GM21619 (cell line): ENCODE results near the gene CD207.
"Not testable (repeated sequence)": the region's sequence is repeated elsewhere in the genome, so short reads cannot be mapped to it uniquely, and the experiment has no call there.

Experiments
- ATAC-seq: cut with Tn5 transposase; IDR thresholded peaks from one replicate; pipeline ENCODE4 v1.9.1; 2021; ENCODE audit not compliant: unreplicated experiment

The CD207 gene

DNA sequence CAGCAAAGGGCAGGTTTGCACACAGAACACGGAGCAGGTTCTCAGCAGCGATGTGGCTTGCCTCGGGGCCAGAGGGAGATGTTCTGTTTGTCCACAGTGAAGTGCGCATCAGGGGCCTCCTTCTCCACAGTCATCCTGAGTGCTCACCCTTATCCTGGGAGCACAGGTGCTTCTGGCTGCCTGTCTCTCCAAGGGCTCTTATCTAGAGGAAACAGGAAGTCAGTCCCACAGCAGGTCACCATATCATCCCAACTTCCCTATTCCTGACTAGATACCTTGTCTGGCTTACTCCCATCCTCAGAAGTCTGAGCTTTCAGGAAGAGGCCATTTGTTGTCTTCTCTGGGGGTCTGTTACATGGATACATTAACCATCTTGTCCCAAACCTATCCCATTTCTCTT is at the start of gene CD207:
Gene CD207, minus strand, starts transcription at position 174 of the 400 bp plus-strand sequence. Its CDS starts 40 bp downstream, at position 134.
- no peak for ATAC-seq

DNA sequence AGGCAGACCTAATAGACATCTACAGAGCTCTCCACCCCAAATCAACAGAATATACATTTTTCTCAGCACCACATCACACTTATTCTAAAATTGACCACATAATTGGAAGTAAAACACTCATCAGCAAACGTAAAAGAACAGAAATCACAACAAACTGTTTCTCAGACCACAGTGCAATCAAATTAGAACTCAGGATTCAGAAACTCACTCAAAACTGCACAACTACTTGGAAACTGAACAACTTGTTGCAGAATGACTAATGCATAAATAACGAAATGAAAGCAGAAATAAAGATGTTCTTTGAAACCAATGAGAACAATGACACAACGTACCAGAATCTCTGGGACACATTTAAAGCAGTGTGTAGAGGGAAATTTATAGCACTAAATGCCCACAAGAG is 42.9 kb upstream of the CD207 start:
- not testable (repeated sequence) for ATAC-seq

DNA sequence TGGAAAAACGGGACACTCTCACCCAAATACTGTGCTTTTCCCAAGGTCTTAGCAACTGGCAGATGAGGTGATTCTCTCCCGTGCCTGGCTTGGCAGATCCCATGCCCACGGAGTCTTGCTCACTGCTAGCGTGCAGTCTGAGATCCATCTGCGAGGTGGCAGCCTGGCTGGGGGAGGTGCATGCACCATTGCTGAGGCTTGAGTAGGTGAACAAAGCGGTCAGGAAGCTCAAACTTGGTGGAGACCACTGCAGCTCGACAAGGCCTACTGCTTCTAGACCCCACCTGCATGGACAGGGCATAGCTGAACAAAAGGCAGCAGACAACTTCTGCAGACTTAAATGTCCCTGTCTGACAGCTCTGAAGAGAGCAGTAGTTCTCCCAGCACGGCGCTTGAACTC is 40.5 kb upstream of the CD207 start:
- not testable (repeated sequence) for ATAC-seq

DNA sequence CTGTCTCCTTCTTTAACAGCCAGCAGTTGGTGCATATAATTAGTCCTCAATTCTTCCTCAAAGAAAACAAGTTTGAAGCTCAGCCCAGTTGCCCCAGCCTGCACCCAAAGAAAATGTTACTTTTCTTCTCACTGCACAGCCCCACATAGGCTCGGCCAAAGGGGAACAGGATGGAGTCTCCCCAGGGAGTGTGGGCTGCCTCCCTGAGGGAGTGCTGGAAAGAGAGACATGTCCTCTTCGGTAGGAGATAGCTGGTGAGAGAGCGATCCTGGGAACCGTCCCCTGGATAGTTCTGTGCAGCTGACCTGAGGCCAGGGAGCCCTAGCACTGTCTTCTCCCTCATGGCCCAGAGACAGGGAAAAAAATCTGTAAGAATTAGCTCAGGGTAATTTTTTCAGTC is 37.9 kb upstream of the CD207 start:
- no peak for ATAC-seq

DNA sequence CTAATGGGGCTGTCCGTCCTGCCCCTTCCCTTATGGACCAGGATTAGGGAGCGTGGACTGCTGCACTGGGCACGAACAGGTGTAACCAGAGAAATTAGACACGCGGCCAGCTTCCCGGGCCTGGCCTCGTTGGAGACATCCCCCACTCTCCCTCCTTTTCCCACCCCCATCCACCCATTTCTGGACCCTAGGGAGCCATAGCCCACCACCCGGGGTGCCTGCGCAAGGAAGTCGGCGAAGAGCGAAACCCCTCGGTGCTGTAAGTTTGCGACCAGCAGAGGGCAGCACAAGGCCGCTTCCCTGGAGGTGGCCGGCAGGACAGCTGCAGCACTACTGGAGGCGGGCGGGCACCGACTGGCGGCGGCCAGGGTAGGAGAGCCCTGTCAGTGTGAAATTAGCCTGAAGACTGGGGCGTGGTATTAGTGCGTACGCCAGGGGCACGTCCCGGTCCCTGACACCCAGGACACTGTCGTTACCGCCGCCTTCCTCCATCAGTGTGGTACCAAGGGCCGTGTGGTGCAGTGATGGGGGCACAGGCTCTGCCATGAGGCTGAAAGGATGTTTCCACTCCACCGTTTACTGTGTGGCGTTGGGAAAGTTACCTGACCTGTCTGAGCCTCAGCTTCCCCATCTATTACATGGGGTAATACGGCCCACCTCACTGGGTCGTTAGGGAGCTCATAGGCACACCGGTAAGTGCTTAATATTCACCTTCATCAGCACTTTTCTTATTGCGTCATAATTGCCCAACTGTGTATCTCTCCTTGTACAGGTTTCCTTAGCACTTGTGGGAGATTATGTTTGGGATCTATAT is 36.0 kb upstream of the CD207 start:
- no peak for ATAC-seq

DNA sequence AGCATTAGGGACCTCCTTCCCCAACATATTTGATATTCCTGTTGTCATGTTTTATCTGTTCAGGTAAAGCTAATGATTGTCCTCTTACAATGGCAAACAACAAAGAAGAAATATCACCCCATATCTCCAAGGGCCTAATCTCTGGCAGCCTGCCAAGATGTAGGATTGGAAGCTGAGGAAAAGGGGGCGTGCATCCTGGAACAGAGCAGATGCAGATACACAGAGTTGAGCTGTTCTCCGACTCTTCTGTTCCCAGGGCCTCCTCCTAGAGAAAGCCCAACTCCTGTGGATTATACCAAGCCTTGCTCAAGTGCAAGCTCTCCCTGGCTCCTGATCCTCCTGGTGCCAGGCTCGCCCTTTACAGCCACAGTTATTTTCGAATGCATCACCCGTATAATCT is 35.2 kb upstream of the CD207 start:
- ATAC-seq: no peak

DNA sequence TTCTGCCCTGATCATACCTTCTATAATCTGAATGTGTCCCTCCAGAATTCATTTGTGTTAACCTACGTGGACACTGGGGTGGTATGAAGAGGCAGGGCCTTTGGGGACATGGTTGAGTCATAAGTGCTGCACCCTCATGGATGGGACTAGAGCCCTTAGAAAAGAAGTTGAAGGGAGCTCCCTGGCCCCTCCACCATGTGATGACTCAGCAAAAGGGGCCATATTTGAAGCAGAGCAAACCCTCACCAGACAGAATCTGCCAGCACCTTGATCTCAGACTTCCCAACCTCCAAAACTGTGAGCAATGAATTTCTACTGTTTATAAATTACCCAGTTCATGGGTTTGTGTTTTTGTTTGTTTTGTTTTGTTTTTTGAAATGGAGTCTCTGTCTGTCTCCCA is 33.4 kb upstream of the CD207 start:
- ATAC-seq: no peak

DNA sequence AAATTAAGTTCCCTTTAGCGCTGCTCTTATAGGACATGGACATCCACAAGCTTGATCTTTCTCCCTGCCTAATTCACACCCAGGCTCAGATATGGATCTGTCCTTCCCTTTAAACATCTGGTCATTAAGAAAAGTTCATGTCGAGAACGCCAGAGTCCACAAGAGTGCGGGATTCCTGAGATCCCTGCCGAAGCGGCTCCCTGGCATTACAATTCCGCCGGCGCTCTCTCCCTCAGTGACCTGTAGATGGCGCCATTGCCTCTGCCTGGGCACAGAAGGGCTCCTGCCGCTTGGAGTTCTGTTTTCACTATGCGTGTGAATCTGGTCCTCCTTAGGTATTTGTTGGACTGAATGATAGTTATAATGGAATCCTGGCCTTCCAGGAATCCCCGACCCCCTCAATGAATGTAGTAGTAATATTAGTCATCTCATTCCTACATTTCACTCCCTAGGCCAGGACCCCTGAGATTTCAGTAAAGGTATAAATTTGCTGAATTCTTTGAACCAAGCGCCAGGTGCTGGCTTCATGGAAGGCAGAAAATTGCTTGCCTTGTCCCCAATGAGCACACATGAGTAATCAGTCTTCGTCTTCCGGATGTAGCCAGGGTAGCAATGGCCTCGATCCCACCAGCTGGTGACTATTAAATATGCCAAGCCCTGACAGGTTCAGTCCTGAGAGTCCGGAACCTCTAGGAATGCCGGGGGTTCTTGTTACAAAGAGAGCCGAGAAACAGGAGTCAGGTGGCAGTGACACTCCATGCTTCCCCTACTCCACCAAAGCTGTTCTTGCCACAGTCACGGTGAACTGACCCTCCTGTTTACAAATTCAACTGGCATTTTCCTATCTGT is 26.4 kb upstream of the CD207 start:
- peak; percentile 61 for ATAC-seq

DNA sequence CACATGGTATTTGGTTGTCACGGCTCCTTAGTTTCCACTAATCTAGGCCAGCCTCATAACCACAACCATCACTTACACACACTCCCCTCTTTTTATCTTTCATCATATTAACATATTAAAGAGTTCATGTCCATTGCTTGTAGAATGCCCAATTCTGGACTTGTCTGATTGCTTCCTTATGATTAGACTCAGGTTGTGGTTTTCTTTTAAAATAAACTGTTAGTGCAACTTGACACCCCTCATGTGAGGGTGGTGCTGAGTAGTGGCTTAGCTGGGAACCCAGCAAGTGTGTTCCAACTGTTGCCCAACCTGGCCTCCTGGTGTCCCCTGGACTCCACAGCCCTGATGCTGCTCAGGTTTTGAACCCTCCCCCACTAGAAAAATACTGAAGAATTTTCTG is 20.1 kb upstream of the CD207 start:
- no peak for ATAC-seq

DNA sequence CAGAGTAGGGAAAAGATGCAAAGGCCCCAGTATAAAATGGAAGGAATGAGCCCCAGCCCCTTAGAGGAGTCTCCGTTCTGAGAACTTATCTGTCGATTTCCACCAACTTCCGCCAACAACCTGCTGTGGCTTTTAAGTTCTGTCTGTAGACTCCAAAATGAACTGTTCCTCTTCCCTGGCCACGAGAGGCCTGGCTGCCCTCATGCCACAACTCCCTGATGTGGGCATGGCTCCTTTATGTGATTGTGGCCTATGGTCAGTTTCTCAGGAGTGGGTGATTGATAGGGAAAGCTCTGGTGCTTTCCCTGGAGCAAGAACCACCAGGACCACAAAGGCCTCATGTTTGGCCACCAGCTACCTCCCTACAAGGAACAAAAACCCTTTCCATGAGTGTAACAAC is 18.8 kb upstream of the CD207 start:
- no peak for ATAC-seq

DNA sequence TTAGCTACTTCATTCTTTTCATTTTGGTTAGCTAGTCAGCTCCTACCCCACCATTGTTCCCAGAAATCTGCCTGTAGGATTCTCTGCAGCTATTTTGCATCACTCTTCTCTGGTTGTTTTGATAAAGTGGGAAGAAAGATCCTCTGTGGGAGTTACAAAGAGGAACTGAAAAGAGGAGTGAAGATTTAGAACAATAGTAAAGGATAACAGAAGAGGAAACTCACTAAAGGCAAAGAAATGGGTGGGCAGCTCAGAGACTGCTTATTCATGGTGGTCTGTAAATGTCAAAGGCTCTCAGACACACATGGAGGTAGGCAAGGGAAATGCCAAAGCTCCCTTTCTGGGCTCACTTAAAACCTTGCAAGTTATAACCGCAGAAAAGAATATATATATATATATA is 17.2 kb upstream of the CD207 start:
- ATAC-seq: no peak

DNA sequence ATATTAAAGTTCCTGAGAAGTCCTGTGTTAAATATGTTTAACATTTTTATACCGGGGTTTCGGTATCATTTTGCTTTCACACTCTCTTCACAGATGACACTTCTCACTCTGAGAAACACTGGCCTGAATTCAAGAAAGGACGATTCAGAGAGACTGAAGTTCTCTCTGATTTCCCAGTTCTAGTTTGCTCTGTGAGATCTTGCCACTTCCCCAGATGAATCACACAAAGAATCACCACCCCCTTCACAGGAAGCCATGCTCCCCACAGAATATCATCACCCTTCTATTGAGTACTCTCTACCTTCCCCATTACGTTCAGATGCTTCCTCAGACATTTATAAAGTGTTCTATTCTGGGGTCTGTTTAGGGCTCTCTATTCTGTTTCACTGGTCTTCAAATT is 16.1 kb upstream of the CD207 start:
- peak; percentile 91 for ATAC-seq

DNA sequence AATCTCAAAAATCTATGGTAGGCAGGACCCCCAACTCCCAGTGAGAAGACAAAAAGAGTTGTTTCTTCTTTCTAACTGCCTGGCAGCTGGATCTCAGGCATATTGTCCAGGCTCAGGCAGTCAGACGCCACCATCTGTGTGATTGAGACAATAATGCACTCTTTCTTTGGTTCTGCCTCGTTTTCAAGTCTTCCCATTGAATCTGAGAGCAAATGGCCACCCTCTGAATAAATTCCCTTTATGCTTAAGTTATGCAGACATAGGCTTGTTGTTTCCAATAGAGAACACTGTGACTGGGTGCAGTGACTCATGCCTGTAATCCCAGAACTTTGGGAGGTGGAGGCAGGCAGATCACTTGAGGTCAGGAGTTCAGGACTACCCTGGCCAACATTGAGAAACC is 15.3 kb upstream of the CD207 start:
- ATAC-seq: no peak

DNA sequence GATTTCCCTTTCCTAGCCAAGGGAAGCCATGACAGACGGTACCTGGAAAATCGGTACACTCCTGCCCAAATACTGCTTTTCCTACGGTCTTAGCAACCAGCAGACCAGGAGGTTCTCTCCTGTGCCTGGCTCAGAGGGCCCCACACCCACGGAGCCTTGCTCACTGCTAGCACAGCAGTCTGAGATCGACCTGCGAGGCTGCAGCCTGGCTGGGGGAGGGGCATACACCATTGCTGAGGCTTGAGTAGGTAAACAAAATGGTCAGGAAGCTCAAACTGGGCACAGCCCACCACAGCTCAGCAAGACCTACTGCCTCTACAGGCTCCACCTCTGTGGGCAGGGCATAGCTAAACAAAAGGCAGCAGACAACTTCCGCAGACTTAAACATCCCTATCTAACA is 6.8 kb upstream of the CD207 start:
- no peak for ATAC-seq

DNA sequence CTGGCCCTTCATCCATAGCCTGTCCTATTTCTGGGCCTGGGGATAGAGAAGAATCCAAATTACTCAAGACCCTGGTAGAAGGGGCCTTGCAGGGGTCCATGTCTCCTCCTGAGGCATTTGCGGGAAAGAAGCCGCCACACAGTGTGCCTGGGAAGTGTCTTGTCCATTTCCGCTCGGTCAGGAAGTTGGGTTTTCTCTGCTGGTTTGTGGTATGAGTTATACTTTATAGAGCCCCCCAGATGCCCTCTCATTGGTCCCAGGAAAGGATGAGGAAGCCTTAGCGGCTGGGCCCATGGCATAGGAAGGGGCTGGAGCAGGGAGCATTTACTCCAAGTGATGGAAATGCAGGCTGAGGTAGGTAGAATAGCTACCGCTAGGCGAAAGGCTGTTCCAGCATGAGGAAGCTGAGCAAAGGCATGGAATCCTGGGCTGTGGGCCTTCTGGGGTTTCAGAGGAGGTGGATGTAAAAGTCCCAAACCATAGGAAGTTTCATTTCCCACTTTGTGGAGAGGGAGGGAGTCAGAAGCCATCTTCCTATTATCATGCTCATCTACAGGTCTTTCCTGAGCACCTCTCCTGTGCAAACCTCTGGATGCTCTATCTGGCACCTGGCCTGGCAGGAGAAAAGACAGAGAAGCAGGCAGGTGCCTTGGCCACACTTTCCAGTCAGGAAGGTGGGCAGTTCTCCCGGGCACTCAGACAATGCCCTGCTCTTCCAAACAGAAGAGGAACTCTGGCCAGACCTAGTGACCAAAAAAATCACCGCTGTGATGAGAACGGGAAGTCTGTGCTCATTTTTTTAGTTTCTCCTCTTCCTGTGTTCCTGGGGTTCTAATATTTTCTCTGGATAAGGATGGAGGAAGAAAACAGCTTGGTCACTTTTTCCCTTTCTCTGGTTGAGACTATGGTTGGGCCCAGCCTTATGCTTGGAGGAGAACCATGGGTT is 2.6 kb upstream of the CD207 start:
- no peak for ATAC-seq

DNA sequence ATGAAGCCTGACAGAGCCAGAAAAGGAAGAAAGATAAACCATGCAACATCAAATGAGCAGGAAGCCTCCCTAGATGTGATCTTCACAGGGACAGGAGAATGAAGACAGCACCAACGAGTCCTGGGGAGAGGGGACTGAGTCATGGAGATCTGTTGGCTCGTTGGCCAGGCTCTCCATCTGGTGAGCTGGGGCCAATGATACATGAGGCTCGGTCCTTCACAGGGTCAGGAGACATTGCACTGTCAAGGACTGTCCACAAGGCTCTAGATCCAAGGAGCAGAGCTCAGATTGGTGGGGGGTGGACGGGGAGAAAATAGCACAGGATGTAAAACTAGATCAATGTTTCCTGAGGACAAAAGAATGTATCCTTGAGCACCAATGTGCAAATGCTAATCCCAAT is 735 bp downstream of the CD207 start:
- ATAC-seq: no peak

DNA sequence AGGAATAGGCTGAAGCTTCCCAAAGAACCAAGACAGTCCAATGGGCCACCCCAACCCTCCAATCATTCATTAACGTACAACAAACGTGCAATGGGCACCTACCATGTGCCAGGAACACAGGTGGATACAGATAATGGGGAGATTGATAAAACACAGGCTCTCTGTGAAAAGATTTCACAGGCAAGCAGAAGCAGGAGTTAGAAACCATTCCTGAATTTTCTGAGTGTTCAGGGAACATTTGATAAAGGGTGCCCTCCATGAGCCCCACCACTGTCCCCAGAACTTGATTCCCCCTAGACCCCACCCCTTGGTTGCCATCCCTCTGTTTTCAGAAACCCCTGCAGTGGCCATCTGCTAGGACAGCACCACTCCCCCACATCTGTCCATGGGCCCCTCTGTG is 1.5 kb downstream of the CD207 start:
- no peak for ATAC-seq

DNA sequence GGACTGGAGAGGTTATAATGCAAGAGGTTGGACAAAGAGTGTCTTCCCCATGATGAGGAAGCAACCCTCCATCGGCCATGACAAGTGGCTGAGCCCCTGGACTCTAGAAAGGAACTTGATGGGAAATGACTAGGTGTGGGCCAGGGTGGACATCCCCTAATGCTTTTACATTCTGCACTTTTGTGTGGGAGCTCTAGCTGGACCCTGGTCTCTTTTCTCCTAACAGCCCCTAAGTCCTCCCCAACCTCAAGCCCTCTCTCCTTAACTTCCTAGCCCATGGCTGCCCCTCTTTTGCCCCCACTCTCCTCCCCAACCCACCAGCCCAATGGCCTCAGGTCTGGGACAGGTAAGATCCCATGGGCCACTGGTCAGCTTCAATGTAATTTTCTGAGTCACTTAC is 2.4 kb downstream of the CD207 start:
- ATAC-seq: no peak

DNA sequence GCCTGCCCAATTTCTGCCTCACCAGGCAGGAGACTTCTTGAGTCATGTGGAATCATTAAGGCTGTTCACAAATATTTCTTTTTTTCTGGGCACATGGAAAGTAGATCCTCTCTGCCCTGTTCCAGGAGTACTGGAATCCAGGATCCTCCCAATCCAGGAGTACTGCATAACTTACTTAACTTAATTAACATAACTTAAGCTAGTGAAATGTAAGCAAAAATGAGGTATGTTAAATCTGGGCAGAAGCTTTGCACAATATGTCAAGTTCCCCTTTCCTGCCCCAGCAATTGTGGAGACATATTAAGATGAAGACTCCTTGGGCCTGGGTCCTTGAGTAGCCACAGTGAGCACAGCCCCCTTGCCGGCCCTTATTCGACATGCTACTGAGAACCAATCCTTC is 3.2 kb downstream of the CD207 start:
- no peak for ATAC-seq

DNA sequence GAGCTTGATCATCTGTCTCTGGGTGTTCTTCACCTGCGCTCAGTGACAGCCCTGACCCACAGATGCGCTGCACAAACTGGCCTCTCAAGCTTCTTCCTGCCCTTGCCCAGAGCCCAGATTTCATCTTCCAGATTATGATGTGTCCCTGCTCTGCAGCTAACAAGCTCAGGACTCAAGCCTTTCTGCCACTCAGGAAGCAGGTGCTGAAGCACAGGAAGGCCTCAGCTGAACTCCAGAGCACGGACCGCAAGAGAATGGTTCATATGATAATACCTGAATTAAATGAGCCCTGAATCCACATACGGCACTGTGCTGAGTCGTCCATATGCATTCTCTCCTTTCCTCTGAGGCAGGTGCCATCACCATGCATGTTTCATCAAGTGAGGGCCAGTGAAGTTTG is 3.8 kb downstream of the CD207 start:
- no peak for ATAC-seq

DNA sequence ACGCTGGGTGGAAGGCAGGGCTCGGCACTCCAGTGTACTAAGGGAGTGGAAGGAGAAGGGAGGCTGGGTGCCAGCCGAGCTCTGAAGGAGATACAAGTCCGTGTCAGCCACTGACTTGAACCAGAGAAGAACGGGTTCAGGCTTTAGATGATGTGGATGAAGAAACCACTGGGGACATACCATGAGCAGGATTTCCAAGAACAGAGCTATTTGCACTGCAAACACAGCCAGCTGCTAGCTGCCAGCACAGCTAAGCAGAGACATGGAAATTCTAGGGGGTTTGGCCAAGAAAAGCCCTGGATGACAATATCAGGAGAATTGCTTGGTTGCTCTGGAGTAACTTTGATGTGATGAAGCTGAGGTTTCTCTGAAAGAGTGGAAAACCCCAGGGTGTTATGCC is 5.2 kb downstream of the CD207 start:
- no peak for ATAC-seq
